Right lobe of liver (tissue), 6 donors: ENCODE measurements around the gene SPOCK1. TPM values are rescaled to one million over a fixed set of nuclear protein-coding genes. Genes with fewer than 3 reads are reported as not detected.

Experiments used
- ATAC-seq, 4 donors: fragments of 200-7000 bp; cut with Tn5 transposase; one replicate each; pipeline ENCODE4 v1.9.1; 2020; ENCODE audit warnings: mild to moderate bottlenecking in 4 of 4, moderate library complexity in 4 of 4
- DNase-seq, 3 donors: peaks; one replicate each; pipeline ENCODE4 v3.0.0-alpha.2; 2020
- H3K27ac ChIP-seq, 3 donors: fragments of 200-600 bp; one replicate each; pipeline ENCODE4 v1.8.0; 2022
- H3K27me3 ChIP-seq, 2 donors: fragments of 200-600 bp; one replicate each; pipeline ENCODE4 v1.8.0; 2022
- H3K36me3 ChIP-seq, 4 donors: fragments of 200-600 bp; sonication (generic) in 1 of 4; one replicate each; pipeline versions ENCODE4 v1.5.1 to v1.8.0; 2017 to 2022; ENCODE audit warnings: control low read depth in 1 of 4
- H3K4me1 ChIP-seq, 4 donors: fragments of 200-600 bp; sonication (generic) in 1 of 4; one replicate each; pipeline versions ENCODE4 v1.5.1 to v1.8.0; 2017 to 2022; ENCODE audit warnings: control low read depth in 1 of 4
- H3K4me3 ChIP-seq, 3 donors: fragments of 200-600 bp; one replicate each; pipeline ENCODE4 v1.8.0; 2022
- H3K9me3 ChIP-seq, 4 donors: fragments of 200-600 bp; sonication (generic) in 1 of 4; one replicate each; pipeline versions ENCODE4 v1.5.1 to v1.8.0; 2017 to 2022; ENCODE audit warnings: control low read depth in 1 of 4
- CTCF ChIP-seq, 4 donors: fragments of 200-600 bp in 3 of 4; fragments of 450-650 bp in 1 of 4; IDR thresholded peaks; one replicate each; pipeline versions ENCODE4 v1.5.1 to v1.8.0; 2016 to 2022; ENCODE audit warnings: antibody characterized with exemption in 4 of 4, mild to moderate bottlenecking in 2 of 4
- POLR2A ChIP-seq: fragments of 450-650 bp; IDR thresholded peaks from one replicate; pipeline ENCODE4 v1.6.1; 2017; ENCODE audit warnings: antibody characterized with exemption, mild to moderate bottlenecking
- WGBS: methylation state at CpG from one replicate; pipeline ENCODE4 v1.1.6; 2018; ENCODE audit warnings: low coverage, low lambda C conversion rate; ENCODE audit not compliant: insufficient coverage; ENCODE audit errors: missing lambda C conversion rate; 5-methylcytosine and 5-hydroxymethylcytosine counted together
- intact Hi-C, 2 donors: fragments of 100-400 bp; cut with DNase I; formaldehyde crosslinking; loops; one replicate each; pipeline versions ENCODE4 v1.11.2 to v1.14.1; 2022
- total RNA-seq, 6 experiments: library from RNA; depleted of rRNA in 2 of 6; stranded (reverse); fragments of >200 nt in 2 of 6; fragmentation: NEBNext Ultra II Directional in 3 of 6; extraction: Animal tissue kit (Norgen Biotek cat#: 25700) in 3 of 6; gene quantifications; one replicate each; pipeline versions ENCODE4 v1.1.0 to v1.2.4, GENCODE V29; 2016 to 2023
- donor health status: DM: no; HTN: yes; CAD: no.
- donor health status: DM: no; HTN: no; CAD: no.
- donor health status: DM: no; HTN: no; CAD: no.
- donor health status: DM: no; HTN: yes; CAD: no.
- donor health status: DM: no; HTN: yes; CAD: no.

SPOCK1 gene
- total RNA-seq, 6 experiments from 2014 or later = 0.06 to 0.86 (median 0.15) TPM; not detected in 1

- no peaks in the 10 kb centered on the region for H3K9me3 ChIP-seq
- TF ChIP-seq POLR2A (no peak), CTCF (IDR thresholded peaks at IDR 0.05) (no peak)
- no peaks in the 10 kb centered on the region for H3K36me3 ChIP-seq
- no peaks in the 10 kb centered on the region for H3K4me1 ChIP-seq
- ATAC-seq (no peak), DNase-seq (no peak)
- no peak overlapping the region for H3K27ac ChIP-seq
- intact Hi-C loops = no loop called here
- no peak overlapping the region for H3K4me3 ChIP-seq
- H3K27me3 ChIP-seq = no peaks in the 10 kb centered on the region
- WGBS = 52% methylated on average over 6 of the region's 11 CpGs
Measured at GRCh38 chr5:137375741-137376526, 123.2 kb downstream of the SPOCK1 start.

DNA sequence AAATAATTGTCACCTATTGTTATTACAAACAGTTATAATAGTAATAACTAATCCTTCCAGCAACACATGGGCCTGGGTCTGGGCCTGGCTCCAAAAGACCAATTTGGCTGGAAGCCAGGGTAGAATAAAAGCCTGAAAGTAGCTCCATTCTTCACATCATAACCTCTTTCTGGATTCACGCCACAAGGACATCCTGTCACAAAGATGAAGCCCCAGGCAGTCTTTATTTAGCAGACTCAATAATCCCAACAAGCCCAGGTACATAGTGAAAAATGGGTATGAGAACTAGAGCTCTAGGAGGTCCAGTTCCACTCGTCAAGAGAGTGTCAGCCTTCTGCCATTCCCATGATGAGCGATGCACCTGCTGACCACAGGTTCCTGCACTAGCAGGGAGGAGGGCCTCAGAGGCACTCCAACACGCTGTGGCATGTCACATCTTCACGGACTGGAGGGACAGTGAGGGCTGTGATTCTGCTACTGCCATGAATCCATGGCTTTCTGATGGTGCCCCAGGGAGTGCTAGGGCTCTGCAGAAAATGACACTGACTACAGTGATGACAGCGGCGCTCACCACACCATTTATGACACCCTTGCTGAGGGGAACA, 124.9 kb downstream of the SPOCK1 start:
- Histone ChIP-seq H3K27me3 (no peaks in the 10 kb centered on the region), H3K27ac (no peak overlapping the region), H3K36me3 (no peaks in the 10 kb centered on the region), H3K4me3 (no peak overlapping the region), H3K4me1 (no peaks in the 10 kb centered on the region), H3K9me3 (no peaks in the 10 kb centered on the region)
- WGBS = 57% methylated on average over 5 of the region's 7 CpGs
- intact Hi-C loops = no loop called here
- TF ChIP-seq CTCF (IDR thresholded peaks at IDR 0.05) = no peak
- no peak for DNase-seq
- no peak for ATAC-seq

DNA sequence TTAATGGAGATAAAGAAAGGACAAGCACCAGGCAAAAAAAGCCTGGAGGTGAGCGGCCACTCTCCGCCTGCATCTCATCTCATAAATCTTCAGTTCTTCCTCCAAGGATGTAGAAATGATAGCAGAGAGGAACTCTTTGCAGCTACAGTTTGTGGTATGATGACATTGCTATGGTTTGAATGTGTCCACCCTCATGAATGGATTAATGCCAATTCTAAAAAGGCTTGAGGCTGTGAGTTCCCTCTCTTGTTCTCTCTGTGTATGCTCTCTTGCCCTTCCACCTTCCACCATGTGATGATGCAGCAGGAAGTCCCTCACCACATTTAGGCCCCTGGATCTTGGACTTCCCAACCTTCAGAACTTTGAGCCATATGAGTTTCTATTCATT, 126.4 kb downstream of the SPOCK1 start:
- DNase-seq (no peak), ATAC-seq (no peak)
- Histone ChIP-seq H3K4me1 (no peaks in the 10 kb centered on the region), H3K36me3 (no peaks in the 10 kb centered on the region), H3K27ac (no peak overlapping the region), H3K4me3 (no peak overlapping the region), H3K27me3 (no peaks in the 10 kb centered on the region), H3K9me3 (no peaks in the 10 kb centered on the region)
- intact Hi-C loops = no loop called here
- WGBS = 70% methylated on average over 2 of the region's 2 CpGs
- TF ChIP-seq CTCF (IDR thresholded peaks at IDR 0.05) (no peak), POLR2A (no peak)

GRCh38 chr5:137372016-137372772, 126.9 kb downstream of the SPOCK1 start:
- WGBS = 44% methylated on average over 2 of the region's 2 CpGs
- TF ChIP-seq CTCF (IDR thresholded peaks at IDR 0.05) (no peak), POLR2A (no peak)
- no peak overlapping the region for H3K27ac ChIP-seq
- no peaks in the 10 kb centered on the region for H3K9me3 ChIP-seq
- H3K4me1 ChIP-seq = no peaks in the 10 kb centered on the region
- H3K36me3 ChIP-seq = no peaks in the 10 kb centered on the region
- no peaks in the 10 kb centered on the region for H3K27me3 ChIP-seq
- ATAC-seq (no peak), DNase-seq (no peak)
- intact Hi-C loops = no loop called here
- no peak overlapping the region for H3K4me3 ChIP-seq
